H1 (cell line): Measurements from ENCODE around the gene MATN1. TPM values are rescaled to one million over a fixed set of nuclear protein-coding genes. Genes with fewer than 3 reads are reported as not detected.

Source experiments
- CTCF ChIA-PET: fragments of 300-600 bp; sonication (Branson Sonifier 250); formaldehyde crosslinking; loops from one replicate; lab custom pipeline; 2021; ENCODE audit not compliant: partially characterized antibody; lab: Charles Lee
- POLR2A ChIA-PET: fragments of 300-600 bp; sonication (Branson Sonifier 250); formaldehyde crosslinking; loops from one replicate; lab custom pipeline; 2021; ENCODE audit warnings: inconsistent platforms; ENCODE audit not compliant: partially characterized antibody; lab: Charles Lee
- DNase-seq, 2 experiments: peaks; one replicate each; pipeline versions ENCODE4 v3.0.0 to v3.0.0-alpha.2; 2010 to 2022; ENCODE audit warnings: low spot score in 2 of 2, low read depth in 1 of 2, mixed read lengths in 1 of 2
- FAIRE-seq: peaks from 2 replicates; lab custom pipeline; 2011; peaks lifted over from hg19 to GRCh38; lab: Jason Lieb, UNC
- H2AFZ ChIP-seq: 2 replicates; pipeline ENCODE4 v1.8.1; 2012; ENCODE audit warnings: low read length, inconsistent platforms
- H2AK5ac ChIP-seq: 2 replicates; pipeline ENCODE4 v1.6.1; 2013; ENCODE audit warnings: low read depth, low read length
- H2BK120ac ChIP-seq: replicated peaks from 2 replicates; pipeline ENCODE3; 2013; ENCODE audit warnings: low read depth, low read length, inconsistent platforms
- H2BK12ac ChIP-seq: 2 replicates; pipeline ENCODE4 v1.6.1; 2013; ENCODE audit warnings: low read depth, low read length
- H2BK15ac ChIP-seq: 2 replicates; pipeline ENCODE4 v1.6.1; 2013; ENCODE audit warnings: low read length
- H2BK20ac ChIP-seq: 2 replicates; pipeline ENCODE4 v1.6.1; 2013; ENCODE audit warnings: low read length
- H2BK5ac ChIP-seq: 2 replicates; pipeline ENCODE4 v1.6.1; 2013; ENCODE audit warnings: low read depth, low read length
- H3K14ac ChIP-seq: 2 replicates; pipeline ENCODE4 v1.6.1; 2013; ENCODE audit warnings: inconsistent platforms; ENCODE audit not compliant: insufficient read length
- H3K18ac ChIP-seq: 2 replicates; pipeline ENCODE4 v1.6.1; 2013; ENCODE audit warnings: low read length; ENCODE audit errors: extremely low read depth
- H3K23ac ChIP-seq: 2 replicates; pipeline ENCODE4 v1.6.1; 2013; ENCODE audit warnings: inconsistent platforms; ENCODE audit not compliant: insufficient read length
- H3K23me2 ChIP-seq: 2 replicates; pipeline ENCODE4 v1.6.1; 2013; ENCODE audit warnings: low read depth, low read length
- H3K27ac ChIP-seq: 2 replicates; pipeline ENCODE4 v1.6.1; 2011; ENCODE audit warnings: low read depth, low read length, inconsistent platforms
- H3K27me3 ChIP-seq, 4 experiments: replicated peaks in 1 of 4; 1 replicate in 1 of 4; 2 replicates in 3 of 4; pipeline versions ENCODE4 v1.6.1 to v1.8.1; 2011 to 2013; ENCODE audit warnings: low read length in 3 of 4, mild to moderate bottlenecking in 3 of 4, inconsistent platforms in 2 of 4, mixed read lengths in 2 of 4, moderate library complexity in 1 of 4; ENCODE audit not compliant: control insufficient read depth in 3 of 4, insufficient read depth in 3 of 4; ENCODE audit errors: extremely low read depth in 1 of 4
- H3K36me3 ChIP-seq, 4 experiments: 2 replicates each; pipeline versions ENCODE4 v1.6.1 to v1.8.1; 2011 to 2013; ENCODE audit warnings: mild to moderate bottlenecking in 4 of 4, low read length in 3 of 4, moderate library complexity in 2 of 4, control low read depth in 1 of 4, inconsistent platforms in 1 of 4; ENCODE audit not compliant: insufficient read depth in 4 of 4, control insufficient read depth in 2 of 4
- H3K4ac ChIP-seq: replicated peaks from 2 replicates; pipeline ENCODE3; 2013; ENCODE audit warnings: low read length, low read depth, mixed read lengths, inconsistent platforms; ENCODE audit not compliant: insufficient read length
- H3K4me1 ChIP-seq, 4 experiments: replicated peaks in 1 of 4; 1 replicate in 1 of 4; 2 replicates in 3 of 4; pipeline versions ENCODE4 v1.6.1 to v1.8.1; 2011 to 2013; ENCODE audit warnings: low read length in 3 of 4, inconsistent platforms in 2 of 4, mixed read lengths in 1 of 4; ENCODE audit not compliant: insufficient read depth in 4 of 4, control insufficient read depth in 3 of 4
- H3K4me2 ChIP-seq, 2 experiments: 2 replicates each; pipeline versions ENCODE4 v1.6.1 to v1.8.1; 2011 to 2013; ENCODE audit warnings: low read depth in 2 of 2, low read length in 2 of 2, control low read depth in 1 of 2, inconsistent platforms in 1 of 2, mild to moderate bottlenecking in 1 of 2; ENCODE audit not compliant: insufficient read depth in 1 of 2
- H3K4me3 ChIP-seq, 4 experiments: fragments of 200-600, 300-600 bp in 1 of 4; sonication (generic), shearing (Covaris generic), sonication (Bioruptor Twin) in 1 of 4; 2 replicates each; pipeline versions ENCODE4 v1.5.1 to v1.8.1; 2011 to 2016; ENCODE audit warnings: low read length in 4 of 4, low read depth in 3 of 4, control low read depth in 2 of 4, inconsistent platforms in 2 of 4, mild to moderate bottlenecking in 2 of 4, mixed read lengths in 1 of 4, moderate library complexity in 1 of 4; ENCODE audit not compliant: insufficient read depth in 2 of 4; ENCODE audit errors: extremely low read depth in 1 of 4
- H3K56ac ChIP-seq: replicated peaks from 2 replicates; pipeline ENCODE3; 2013; ENCODE audit warnings: low read depth, mild to moderate bottlenecking, mixed read lengths, low read length, inconsistent platforms; ENCODE audit not compliant: insufficient read length
- H3K79me1 ChIP-seq: 2 replicates; pipeline ENCODE4 v1.6.1; 2013; ENCODE audit warnings: low read depth, low read length, control low read depth
- H3K79me2 ChIP-seq, 2 experiments: 2 replicates each; pipeline versions ENCODE4 v1.6.1 to v1.8.1; 2012 to 2013; ENCODE audit warnings: low read length in 2 of 2, mild to moderate bottlenecking in 2 of 2, inconsistent platforms in 1 of 2; ENCODE audit not compliant: insufficient read depth in 2 of 2, control insufficient read depth in 1 of 2
- H3K9ac ChIP-seq, 4 experiments: replicated peaks in 1 of 4; 1 replicate in 1 of 4; 2 replicates in 3 of 4; pipeline versions ENCODE4 v1.6.1 to v1.8.1; 2011 to 2013; ENCODE audit warnings: low read depth in 3 of 4, low read length in 3 of 4, control low read depth in 2 of 4, mild to moderate bottlenecking in 2 of 4, moderate library complexity in 2 of 4, inconsistent platforms in 1 of 4; ENCODE audit errors: extremely low read depth in 1 of 4
- H3K9me3 ChIP-seq, 2 experiments: 2 replicates each; pipeline versions ENCODE4 v1.6.1 to v1.8.1; 2012 to 2013; ENCODE audit warnings: mild to moderate bottlenecking in 2 of 2, moderate library complexity in 2 of 2, control low read depth in 1 of 2, inconsistent platforms in 1 of 2, low read depth in 1 of 2, low read length in 1 of 2, mixed read lengths in 1 of 2; ENCODE audit not compliant: insufficient read depth in 2 of 2
- H4K20me1 ChIP-seq, 2 experiments: replicated peaks in 1 of 2; 2 replicates each; pipeline versions ENCODE3 to v1.8.1; 2011 to 2013; ENCODE audit warnings: inconsistent platforms in 2 of 2, low read length in 2 of 2, mild to moderate bottlenecking in 1 of 2; ENCODE audit not compliant: insufficient read depth in 2 of 2, control insufficient read depth in 1 of 2
- H4K5ac ChIP-seq: 2 replicates; pipeline ENCODE4 v1.6.1; 2013; ENCODE audit warnings: low read length, low read depth, mixed read lengths, inconsistent platforms; ENCODE audit not compliant: insufficient read length
- H4K8ac ChIP-seq: 2 replicates; pipeline ENCODE4 v1.8.0; 2013; ENCODE audit warnings: mild to moderate bottlenecking, moderate library complexity, low read length, inconsistent platforms; ENCODE audit not compliant: insufficient read depth; ENCODE audit errors: extremely low read depth
- H4K91ac ChIP-seq: replicated peaks from 2 replicates; pipeline ENCODE3; 2013; ENCODE audit warnings: low read length, mixed read lengths, inconsistent platforms; ENCODE audit not compliant: insufficient read length
- BACH1 ChIP-seq: IDR thresholded peaks from 2 replicates; pipeline ENCODE4 v1.6.1; 2012; ENCODE audit warnings: low read length, improper control_type of control experiment
- BCL11A ChIP-seq, 2 experiments: IDR thresholded peaks; one replicate each; pipeline ENCODE4 v1.6.1; 2011; ENCODE audit warnings: low read depth in 2 of 2, low read length in 2 of 2, mild to moderate bottlenecking in 2 of 2
- CEBPB ChIP-seq: IDR thresholded peaks from 2 replicates; pipeline ENCODE4 v1.6.1; 2012; ENCODE audit warnings: low read depth, low read length
- E2F6 ChIP-seq: IDR thresholded peaks from 2 replicates; pipeline ENCODE4 v1.6.1; 2012; ENCODE audit warnings: inconsistent platforms
- EGR1 ChIP-seq: IDR thresholded peaks from 2 replicates; pipeline ENCODE4 v1.6.1; 2011; ENCODE audit warnings: low read depth, low read length, borderline replicate concordance
- EP300 ChIP-seq, 2 experiments: IDR thresholded peaks; 1 replicate in 1 of 2; 2 replicates in 1 of 2; pipeline ENCODE4 v1.6.1; 2011 to 2012; ENCODE audit warnings: low read depth in 2 of 2, low read length in 2 of 2, mild to moderate bottlenecking in 2 of 2, borderline replicate concordance in 1 of 2, inconsistent platforms in 1 of 2, moderate library complexity in 1 of 2
- JUND ChIP-seq: IDR thresholded peaks from 2 replicates; pipeline ENCODE4 v1.6.1; 2011; ENCODE audit warnings: mild to moderate bottlenecking, improper control_type of control experiment, low read length
- RFX5 ChIP-seq: IDR thresholded peaks from 2 replicates; pipeline ENCODE4 v1.6.1; 2011; ENCODE audit warnings: low read depth, low read length, improper control_type of control experiment, borderline replicate concordance
- SP1 ChIP-seq: IDR thresholded peaks from 2 replicates; pipeline ENCODE4 v1.6.1; 2011; ENCODE audit warnings: low read depth, low read length
- WGBS, 2 experiments: shearing (Covaris generic) in 1 of 2; methylation state at CpG; one replicate each; pipeline versions ENCODE4 v1.1.6 to v1.1.7; 2013 to 2015; ENCODE audit warnings: low lambda C conversion rate in 2 of 2, mixed read lengths in 2 of 2, inconsistent platforms in 1 of 2, low coverage in 1 of 2, missing lambda C conversion rate in 1 of 2; ENCODE audit not compliant: insufficient replicate concordance in 2 of 2, insufficient coverage in 1 of 2, insufficient read length in 1 of 2; ENCODE audit errors: extremely low coverage in 1 of 2, missing lambda C conversion rate in 1 of 2; 5-methylcytosine and 5-hydroxymethylcytosine counted together
- polyA plus RNA-seq, 7 experiments: library from polyadenylated mRNA; depleted of rRNA in 3 of 7; stranded (reverse) in 5 of 7; unstranded in 2 of 7; fragments of >200 nt in 5 of 7; fragments of 200-250 nt in 2 of 7; gene quantifications; 1 replicate in 5 of 7; 2 replicates in 1 of 7; 4 replicates in 1 of 7; pipeline versions ENCODE4 v1.2.1 to v1.2.3, GENCODE V29; 2011 to 2013; ENCODE audit warnings: missing spikeins in 2 of 7, mixed read lengths in 2 of 7
- total RNA-seq: library from RNA; stranded (reverse); fragmentation: NEBNext Ultra II Directional; extraction: Animal tissue kit (Norgen Biotek cat#: 25700); gene quantifications from 2 replicates; pipeline ENCODE4 v1.2.1, GENCODE V29; 2021
- TF ChIP-seq, protein P1 (sequence below): IDR thresholded peaks from 2 replicates; pipeline ENCODE4 v1.6.1; 2012; ENCODE audit warnings: low read length, inconsistent platforms

The MATN1 gene
- total and polyA plus RNA-seq, 2 of the 8 experiments (the other 6 are each of a cell fraction or from before 2014, with no cell fraction given), result 0.12 to 0.28 TPM

DNA sequence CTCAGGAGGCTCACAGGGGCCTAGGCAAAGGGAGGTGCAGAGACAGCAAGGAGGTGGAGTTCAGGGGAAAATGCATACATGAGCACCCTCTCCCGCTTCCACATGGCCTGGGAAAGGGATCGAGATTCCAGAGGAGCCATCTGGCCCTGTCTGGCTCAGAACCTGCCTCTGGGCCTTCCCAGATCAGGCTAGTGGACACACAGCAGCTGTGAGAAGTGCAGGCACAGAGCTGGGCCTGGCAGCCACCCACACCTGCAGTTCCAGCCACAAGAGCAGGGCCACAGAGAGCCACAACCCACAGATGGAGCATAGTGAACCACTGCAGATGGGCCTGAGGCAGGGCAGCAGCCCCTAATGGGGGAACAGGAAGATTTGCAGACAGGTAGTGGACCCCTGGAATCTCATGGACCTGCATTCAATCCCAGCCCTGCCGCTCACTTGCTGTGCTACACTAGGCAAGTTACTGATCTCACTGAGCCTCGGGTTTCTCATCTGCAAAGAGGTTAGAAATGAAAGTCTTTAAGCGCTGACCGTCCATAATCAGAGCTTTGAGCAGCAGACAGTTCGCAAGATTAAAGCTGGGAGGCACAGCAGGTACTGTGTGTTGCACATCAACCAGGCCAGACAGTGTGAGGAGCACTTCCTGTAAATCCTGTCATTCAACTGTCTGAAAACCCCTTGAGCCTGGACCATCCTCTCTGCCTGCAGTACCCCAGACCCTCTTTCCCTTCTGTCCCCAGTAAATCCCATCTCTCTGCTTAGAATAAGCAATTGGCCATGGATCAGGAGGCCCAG, 58.0 kb downstream of the MATN1 start:
- Histone ChIP-seq H3K79me1 (no peaks in the 10 kb centered on the region), H3K36me3 (no peaks in the 10 kb centered on the region), H3K4me1 (peaks cover 0 to 9% (median 3%) of the 10 kb centered on the region in 4 experiments; a peak in 5 of 7 replicates), H3K23ac (no peak overlapping the region), H2BK5ac (no peak overlapping the region), H3K4me2 (no peak overlapping the region), H3K18ac (no peak overlapping the region), H3K4me3 (no peak overlapping the region), H3K56ac (no peak overlapping the region), H3K27ac (no peak overlapping the region), H3K4ac (no peak overlapping the region), H3K79me2 (no peaks in the 10 kb centered on the region), H3K9ac (no peak overlapping the region), H4K20me1 (no peaks in the 10 kb centered on the region), H4K8ac (no peak overlapping the region), H2AK5ac (no peak overlapping the region), H4K91ac (no peak overlapping the region), H3K27me3 (peaks cover 0 to 2% (median 0%) of the 10 kb centered on the region in 4 experiments; a peak in 2 of 7 replicates), H3K23me2 (no peaks in the 10 kb centered on the region), H2AFZ (no peak overlapping the region), H2BK120ac (no peak overlapping the region), H2BK20ac (no peak overlapping the region), H3K9me3 (no peaks in the 10 kb centered on the region), H2BK15ac (no peak overlapping the region), H3K14ac (no peak overlapping the region), H4K5ac (no peak overlapping the region), H2BK12ac (no peak overlapping the region)
- FAIRE-seq (no peak), DNase-seq (no peak)
- ChIA-PET CTCF (interaction anchor here (1.0 kb wide), 1 partner anchor 42 kb away, joined by 4 read pairs; no protein-coding TSS in a partner anchor), POLR2A (no interaction called here)
- 90% methylated on average over 7 of the region's 7 CpGs; no CpG with 5 or more reads in 1 of the 2 experiments for WGBS, 2 experiments
- TF ChIP-seq EP300 (IDR thresholded peaks at IDR 0.05; ENCODE audit: borderline replicate concordance in 1 of 2, low read depth in 2 of 2, low read length in 2 of 2), result no peak
- TF ChIP-seq JUND, result no peak
- no peak for TF ChIP-seq RFX5
- TF ChIP-seq BACH1, result no peak
- TF ChIP-seq CEBPB, result no peak
- no peak for TF ChIP-seq EGR1
- TF ChIP-seq E2F6, result no peak
- no peak for TF ChIP-seq SP1
- TF ChIP-seq, protein P1, sequence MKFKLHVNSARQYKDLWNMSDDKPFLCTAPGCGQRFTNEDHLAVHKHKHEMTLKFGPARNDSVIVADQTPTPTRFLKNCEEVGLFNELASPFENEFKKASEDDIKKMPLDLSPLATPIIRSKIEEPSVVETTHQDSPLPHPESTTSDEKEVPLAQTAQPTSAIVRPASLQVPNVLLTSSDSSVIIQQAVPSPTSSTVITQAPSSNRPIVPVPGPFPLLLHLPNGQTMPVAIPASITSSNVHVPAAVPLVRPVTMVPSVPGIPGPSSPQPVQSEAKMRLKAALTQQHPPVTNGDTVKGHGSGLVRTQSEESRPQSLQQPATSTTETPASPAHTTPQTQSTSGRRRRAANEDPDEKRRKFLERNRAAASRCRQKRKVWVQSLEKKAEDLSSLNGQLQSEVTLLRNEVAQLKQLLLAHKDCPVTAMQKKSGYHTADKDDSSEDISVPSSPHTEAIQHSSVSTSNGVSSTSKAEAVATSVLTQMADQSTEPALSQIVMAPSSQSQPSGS, result no peak
- TF ChIP-seq BCL11A (IDR thresholded peaks at IDR 0.05; ENCODE audit: low read depth in 2 of 2, low read length in 2 of 2), result no peak
